Spleen (tissue), 7 donors: ENCODE results near the gene GSDMA.

Source experiments
- POLR2A ChIP-seq, 3 donors: fragments of 450-650 bp; IDR thresholded peaks; one replicate each; pipeline ENCODE4 v1.5.1; 2017; ENCODE audit warnings: antibody characterized with exemption in 3 of 3, mild to moderate bottlenecking in 1 of 3
- POLR2AphosphoS5 ChIP-seq, 3 donors: sonication (generic); formaldehyde crosslinking; IDR thresholded peaks; one replicate each; pipeline ENCODE4 v1.5.1; 2017; ENCODE audit warnings: antibody characterized with exemption in 3 of 3
- TF ChIP-seq, protein P1 (sequence below), 11 experiments: fragments of 200-600 bp in 7 of 11; fragments of 450-650 bp in 4 of 11; sonication (generic) in 4 of 11; IDR thresholded peaks in 8 of 11; conservative IDR thresholded peaks in 3 of 11; 1 replicate in 7 of 11; 2 replicates in 4 of 11; pipeline versions ENCODE4 v1.4.0 to v1.8.0; 2016 to 2021; ENCODE audit warnings: antibody characterized with exemption in 11 of 11, inconsistent platforms in 4 of 11, mild to moderate bottlenecking in 1 of 11
- donor health status: DM: no; HTN: no; CAD: no; lungs with moderate emphysema.
- donor health status: DM: no; HTN: no; CAD: no.
- donor health status: DM: no; HTN: no; CAD: no.

- TF ChIP-seq, protein P1, sequence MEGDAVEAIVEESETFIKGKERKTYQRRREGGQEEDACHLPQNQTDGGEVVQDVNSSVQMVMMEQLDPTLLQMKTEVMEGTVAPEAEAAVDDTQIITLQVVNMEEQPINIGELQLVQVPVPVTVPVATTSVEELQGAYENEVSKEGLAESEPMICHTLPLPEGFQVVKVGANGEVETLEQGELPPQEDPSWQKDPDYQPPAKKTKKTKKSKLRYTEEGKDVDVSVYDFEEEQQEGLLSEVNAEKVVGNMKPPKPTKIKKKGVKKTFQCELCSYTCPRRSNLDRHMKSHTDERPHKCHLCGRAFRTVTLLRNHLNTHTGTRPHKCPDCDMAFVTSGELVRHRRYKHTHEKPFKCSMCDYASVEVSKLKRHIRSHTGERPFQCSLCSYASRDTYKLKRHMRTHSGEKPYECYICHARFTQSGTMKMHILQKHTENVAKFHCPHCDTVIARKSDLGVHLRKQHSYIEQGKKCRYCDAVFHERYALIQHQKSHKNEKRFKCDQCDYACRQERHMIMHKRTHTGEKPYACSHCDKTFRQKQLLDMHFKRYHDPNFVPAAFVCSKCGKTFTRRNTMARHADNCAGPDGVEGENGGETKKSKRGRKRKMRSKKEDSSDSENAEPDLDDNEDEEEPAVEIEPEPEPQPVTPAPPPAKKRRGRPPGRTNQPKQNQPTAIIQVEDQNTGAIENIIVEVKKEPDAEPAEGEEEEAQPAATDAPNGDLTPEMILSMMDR (IDR thresholded peaks at IDR 0.05 in 8 of 11, conservative IDR thresholded peaks at IDR 0.05 in 3 of 11): no peak
- TF ChIP-seq POLR2AphosphoS5 (IDR thresholded peaks at IDR 0.05): no peak
- TF ChIP-seq POLR2A (IDR thresholded peaks at IDR 0.05): no peak
Measured at GRCh38 chr17:39954876-39955275, 7.9 kb upstream of the GSDMA start.
